Epithelial cell of esophagus (primary cell): ENCODE measurements around the gene SYNGR3.

Source experiments
- DNase-seq: peaks from one replicate; pipeline ENCODE4 v3.0.0; 2010; ENCODE audit warnings: low read depth
- H3K4me3 ChIP-seq: 2 replicates; pipeline ENCODE4 v1.5.1; 2011; ENCODE audit warnings: mild to moderate bottlenecking, low read length, control low read depth
- TF ChIP-seq, protein P1 (sequence below): IDR thresholded peaks from 2 replicates; pipeline ENCODE4 v1.5.1; 2011; ENCODE audit warnings: low read depth, mild to moderate bottlenecking, low read length, control low read depth, inconsistent platforms; ENCODE audit not compliant: insufficient read depth; ENCODE audit errors: missing control alignments

The SYNGR3 gene

DNA sequence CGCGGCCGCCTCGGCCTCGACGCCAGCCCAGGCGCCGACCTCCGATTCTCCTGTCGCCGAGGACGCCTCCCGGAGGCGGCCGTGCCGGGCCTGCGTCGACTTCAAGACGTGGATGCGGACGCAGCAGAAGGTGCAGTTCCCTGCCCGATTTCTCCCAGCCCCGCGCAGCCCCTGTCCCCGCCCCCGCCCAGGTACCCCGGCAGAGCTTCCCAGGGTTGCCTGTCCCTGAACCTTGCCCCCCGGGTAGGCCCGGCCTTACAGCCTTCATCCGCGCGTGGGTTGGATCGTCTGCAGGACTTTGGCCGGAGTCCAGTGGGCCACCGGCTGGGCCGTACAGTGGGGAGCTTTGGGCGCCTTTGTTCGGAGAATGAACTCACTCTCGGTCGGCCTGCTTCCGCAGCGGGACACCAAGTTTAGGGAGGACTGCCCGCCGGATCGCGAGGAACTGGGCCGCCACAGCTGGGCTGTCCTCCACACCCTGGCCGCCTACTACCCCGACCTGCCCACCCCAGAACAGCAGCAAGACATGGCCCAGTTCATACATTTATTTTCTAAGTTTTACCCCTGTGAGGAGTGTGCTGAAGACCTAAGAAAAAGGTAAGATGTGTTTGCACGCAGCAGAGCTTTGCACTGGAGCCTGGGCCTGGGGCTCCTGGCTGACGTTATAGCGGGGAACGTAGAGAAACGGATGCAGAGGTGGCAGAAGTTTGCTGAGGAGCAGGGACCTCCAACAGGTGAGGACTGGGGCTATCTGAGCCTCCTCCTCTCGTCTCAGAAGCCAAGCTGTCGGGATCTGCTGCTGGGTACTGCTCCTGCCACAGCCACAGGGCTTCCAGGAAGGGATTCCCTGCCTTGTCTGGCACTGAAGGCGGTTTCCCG is 5.2 kb upstream of the SYNGR3 start:
- TF ChIP-seq, protein P1, sequence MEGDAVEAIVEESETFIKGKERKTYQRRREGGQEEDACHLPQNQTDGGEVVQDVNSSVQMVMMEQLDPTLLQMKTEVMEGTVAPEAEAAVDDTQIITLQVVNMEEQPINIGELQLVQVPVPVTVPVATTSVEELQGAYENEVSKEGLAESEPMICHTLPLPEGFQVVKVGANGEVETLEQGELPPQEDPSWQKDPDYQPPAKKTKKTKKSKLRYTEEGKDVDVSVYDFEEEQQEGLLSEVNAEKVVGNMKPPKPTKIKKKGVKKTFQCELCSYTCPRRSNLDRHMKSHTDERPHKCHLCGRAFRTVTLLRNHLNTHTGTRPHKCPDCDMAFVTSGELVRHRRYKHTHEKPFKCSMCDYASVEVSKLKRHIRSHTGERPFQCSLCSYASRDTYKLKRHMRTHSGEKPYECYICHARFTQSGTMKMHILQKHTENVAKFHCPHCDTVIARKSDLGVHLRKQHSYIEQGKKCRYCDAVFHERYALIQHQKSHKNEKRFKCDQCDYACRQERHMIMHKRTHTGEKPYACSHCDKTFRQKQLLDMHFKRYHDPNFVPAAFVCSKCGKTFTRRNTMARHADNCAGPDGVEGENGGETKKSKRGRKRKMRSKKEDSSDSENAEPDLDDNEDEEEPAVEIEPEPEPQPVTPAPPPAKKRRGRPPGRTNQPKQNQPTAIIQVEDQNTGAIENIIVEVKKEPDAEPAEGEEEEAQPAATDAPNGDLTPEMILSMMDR = no peak
- H3K4me3 ChIP-seq = peak overlapping the region; percentile 61
- peak; percentile 40 for DNase-seq

DNA sequence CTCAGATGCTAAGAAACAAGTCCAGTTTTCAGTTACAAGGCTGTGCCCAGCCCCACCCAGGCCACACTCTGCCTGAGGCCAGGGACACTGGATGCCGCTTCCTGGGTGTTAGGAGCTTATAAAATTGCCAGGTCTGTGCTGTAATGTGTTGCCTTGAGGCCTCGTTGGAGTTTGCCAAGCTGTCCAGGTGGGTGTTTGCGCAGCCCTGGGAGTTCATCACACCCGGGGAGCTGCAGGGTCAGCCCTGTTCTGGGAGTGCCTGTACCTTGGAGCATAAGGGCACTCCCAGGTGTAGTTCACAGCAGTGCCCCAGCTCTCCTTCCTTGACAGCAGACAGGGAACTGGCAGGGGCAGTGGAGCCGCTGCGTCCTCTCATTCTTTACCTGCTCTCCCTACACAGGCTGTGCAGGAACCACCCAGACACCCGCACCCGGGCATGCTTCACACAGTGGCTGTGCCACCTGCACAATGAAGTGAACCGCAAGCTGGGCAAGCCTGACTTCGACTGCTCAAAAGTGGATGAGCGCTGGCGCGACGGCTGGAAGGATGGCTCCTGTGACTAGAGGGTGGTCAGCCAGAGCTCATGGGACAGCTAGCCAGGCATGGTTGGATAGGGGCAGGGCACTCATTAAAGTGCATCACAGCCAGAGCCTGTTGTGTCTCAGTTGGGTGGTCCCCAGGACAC is 4.2 kb upstream of the SYNGR3 start:
- TF ChIP-seq, protein P1 = no peak

DNA sequence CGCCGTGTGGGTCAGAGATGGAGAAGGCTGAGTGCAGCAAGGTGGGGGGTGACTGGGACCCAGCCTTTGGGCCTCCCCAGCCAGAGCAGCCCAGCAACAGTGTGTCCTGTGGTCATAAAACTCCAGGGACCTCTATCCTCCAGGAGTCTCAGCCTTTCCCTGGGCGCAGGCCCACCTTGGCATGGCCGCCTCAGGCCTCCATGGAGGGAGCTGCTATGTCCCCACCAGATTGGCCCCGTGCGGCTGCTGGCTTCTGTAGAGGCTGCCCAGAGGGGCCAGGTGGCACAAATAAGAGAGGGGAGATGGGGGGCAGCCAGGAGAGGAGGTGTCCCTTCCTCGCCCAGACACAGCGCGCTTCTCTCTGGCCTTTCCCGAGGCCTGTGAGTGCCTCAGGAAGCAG is 2.6 kb upstream of the SYNGR3 start:
- TF ChIP-seq, protein P1 = no peak
- no peak overlapping the region for H3K4me3 ChIP-seq
- no peak for DNase-seq

More for the DNA sequence above, 4.2 kb upstream of the SYNGR3 start:
- no peak for DNase-seq
- H3K4me3 ChIP-seq = no peak overlapping the region

DNA sequence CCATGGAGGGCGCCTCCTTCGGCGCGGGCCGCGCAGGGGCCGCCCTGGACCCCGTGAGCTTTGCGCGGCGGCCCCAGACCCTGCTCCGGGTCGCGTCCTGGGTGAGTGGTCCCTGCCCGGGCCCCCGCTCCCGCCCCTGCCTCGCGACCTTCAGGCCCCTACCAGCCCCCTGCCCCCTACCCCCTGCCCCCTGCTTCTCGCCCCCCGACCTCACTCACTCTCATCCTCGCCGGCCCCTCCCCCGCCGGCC is 256 bp downstream of the SYNGR3 start:
- DNase-seq = no peak
- H3K4me3 ChIP-seq = no peak overlapping the region
- TF ChIP-seq, protein P1 = no peak

DNA sequence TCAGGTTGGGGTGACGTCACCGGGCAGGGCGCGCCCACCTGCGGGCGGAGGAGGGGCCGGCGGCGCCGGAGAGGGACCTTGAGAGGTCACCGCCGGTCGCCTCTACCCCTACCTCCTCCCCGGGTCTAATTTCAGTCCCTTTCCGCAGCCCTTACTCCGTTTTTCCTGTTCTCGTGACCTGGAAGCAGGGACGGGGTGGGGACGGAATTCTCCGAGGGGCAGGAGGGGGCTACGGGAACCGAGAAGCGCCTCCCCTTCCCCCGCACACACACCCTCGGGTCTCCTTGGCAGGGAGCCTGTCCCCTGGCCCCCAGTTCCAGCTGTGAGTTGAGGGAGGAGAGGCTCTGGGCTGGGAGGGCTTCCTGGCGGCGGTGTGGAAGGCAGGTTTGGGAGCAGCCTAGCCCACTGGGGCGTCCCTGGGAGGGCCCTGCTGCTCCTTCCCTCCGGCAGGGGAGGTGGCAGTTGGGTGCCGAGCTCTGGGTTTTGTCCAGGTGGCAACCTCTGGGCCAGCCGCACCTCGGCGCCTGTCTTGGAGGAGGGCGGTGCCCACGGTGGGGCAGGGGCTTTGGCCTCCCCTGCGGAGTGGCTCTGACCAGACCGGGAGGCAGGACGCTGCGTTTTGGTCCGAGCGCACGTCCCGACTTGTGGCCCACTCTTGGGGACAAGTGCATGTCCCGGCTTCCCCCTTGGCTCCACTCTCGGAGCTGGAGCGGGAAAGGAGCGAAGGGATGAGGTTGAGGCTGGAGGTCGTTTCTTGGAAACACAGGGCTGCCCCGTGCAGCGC is 773 bp downstream of the SYNGR3 start:
- TF ChIP-seq, protein P1 = no peak
- no peak for DNase-seq
- H3K4me3 ChIP-seq = no peak overlapping the region

DNA sequence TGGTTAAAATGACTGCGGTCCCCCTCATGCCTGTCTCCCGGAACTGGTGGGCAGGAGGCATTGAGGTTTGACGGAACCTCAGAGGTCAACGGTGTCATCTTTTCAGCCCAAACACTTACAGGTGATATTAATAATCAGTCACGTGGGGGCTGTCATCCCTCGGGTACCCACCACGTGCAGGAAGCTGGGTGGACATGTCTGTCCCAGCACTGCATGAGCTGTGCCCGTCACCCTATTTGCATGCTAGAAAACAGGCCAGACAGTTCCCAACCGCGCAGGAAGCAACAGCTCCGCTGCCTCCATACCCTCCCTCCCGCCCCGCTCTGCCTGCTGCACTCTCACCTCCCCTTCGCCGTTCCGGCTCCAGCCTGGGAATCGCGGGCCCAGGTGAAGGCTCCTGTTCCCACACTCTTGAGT is 1.4 kb downstream of the SYNGR3 start:
- TF ChIP-seq, protein P1 = no peak
- H3K4me3 ChIP-seq = no peak overlapping the region
- no peak for DNase-seq
